Daoy (cell line): ENCODE measurements around the gene ROBO3. TPM values are rescaled to one million over a fixed set of nuclear protein-coding genes. Genes with fewer than 3 reads are reported as not detected.

Source experiments
- DNase-seq: peaks from one replicate; pipeline ENCODE4 v3.0.0-alpha.2; 2015; ENCODE audit warnings: low read depth
- total RNA-seq: library from RNA; depleted of rRNA; stranded (reverse); fragments of >200 nt; shearing (Covaris generic); gene quantifications from 2 replicates; pipeline ENCODE4 v1.2.3, GENCODE V29; 2014

Gene ROBO3
- total RNA-seq, 1 experiment from 2014 or later, result 5.4 TPM

- no peak for DNase-seq
Measured at GRCh38 chr11:124891373-124891861, 26.2 kb downstream of the ROBO3 start.

DNA sequence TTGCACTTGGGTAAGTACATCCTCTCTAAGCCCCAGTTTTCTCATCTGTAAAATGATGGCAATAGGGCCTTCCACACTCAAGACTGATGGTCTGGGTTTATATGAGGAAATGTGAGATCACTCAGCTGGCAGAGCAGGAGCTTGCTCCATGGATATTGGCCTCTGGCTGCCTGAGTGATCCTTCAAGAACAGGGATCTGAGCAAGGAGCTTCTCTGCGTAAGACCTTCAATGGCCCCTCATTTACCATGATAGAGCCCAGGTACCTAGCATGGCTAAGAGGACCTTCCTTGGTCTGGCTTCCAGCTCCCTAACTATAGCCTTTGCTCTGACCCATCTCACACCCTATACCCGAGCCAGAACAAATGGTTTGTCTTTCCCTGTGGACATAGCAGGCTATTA is 26.9 kb downstream of the ROBO3 start:
- DNase-seq, result no peak

DNA sequence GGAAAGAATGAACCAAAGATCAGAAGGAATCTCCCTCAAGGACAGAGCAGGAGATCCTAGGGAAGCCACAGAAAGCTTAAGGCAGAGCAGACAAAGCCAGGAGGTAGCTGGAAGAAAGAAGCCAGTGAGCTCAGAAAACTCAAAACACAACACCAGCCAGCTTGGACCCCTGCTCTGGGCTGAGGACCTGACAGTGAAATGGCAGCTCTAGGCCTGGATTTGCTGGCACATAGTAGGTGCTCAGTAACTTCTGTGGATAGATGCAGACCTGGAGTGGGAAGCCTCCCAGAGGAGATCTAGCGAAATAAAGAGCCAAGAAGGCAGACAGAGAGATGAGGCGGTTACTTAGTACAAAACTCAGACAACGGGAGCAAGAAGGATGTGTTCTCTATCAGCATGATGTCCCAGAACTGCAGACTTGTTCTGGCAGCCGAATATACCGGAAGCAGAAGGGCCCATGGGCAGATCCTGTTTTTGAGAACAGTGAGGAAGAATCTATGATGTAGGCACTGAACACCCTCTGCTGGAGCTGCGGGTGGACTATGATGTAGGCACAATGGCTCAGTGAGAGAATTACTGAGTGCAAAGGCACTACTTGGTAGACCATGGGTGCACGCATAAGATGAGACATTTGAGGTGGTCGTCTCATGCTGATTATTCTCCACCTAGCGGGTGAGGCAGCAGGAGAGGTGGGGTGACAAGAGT is 27.7 kb downstream of the ROBO3 start:
- DNase-seq, result no peak

DNA sequence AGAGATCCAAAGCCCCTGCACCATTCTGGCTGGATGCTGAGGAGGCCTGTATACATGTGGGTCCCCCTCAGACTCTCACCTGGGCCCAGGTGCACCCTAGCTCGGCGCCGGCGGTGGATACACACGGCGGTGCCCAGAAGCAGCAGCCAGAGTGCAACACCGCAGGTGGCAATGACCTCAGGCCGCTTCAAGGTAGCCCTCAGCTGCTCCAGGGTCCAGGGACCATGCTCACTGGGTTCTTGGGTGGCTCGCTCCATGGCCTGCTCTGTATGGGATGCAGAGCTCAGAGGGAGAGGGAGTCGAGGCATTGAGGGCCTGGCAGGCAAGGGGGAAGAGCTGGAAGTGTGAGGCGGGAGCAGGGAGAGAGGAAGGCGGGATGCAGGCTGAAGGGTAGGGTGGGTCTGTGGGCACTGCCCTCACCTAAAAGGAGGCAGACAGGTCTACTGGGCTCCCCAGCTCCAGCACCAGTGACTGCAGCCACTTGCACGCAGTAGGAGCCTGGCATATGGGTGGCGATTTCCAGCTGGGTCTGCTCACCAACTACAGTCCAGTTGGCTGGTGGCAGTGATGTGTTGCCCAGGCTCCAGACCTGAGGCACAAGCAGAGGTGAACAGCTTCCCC is 28.7 kb downstream of the ROBO3 start:
- no peak for DNase-seq

- DNase-seq, result no peak
Measured at GRCh38 chr11:124894606-124895430, 29.6 kb downstream of the ROBO3 start.

GRCh38 chr11:124895471-124895971 is 30.3 kb downstream of the ROBO3 start:
- no peak for DNase-seq

DNA sequence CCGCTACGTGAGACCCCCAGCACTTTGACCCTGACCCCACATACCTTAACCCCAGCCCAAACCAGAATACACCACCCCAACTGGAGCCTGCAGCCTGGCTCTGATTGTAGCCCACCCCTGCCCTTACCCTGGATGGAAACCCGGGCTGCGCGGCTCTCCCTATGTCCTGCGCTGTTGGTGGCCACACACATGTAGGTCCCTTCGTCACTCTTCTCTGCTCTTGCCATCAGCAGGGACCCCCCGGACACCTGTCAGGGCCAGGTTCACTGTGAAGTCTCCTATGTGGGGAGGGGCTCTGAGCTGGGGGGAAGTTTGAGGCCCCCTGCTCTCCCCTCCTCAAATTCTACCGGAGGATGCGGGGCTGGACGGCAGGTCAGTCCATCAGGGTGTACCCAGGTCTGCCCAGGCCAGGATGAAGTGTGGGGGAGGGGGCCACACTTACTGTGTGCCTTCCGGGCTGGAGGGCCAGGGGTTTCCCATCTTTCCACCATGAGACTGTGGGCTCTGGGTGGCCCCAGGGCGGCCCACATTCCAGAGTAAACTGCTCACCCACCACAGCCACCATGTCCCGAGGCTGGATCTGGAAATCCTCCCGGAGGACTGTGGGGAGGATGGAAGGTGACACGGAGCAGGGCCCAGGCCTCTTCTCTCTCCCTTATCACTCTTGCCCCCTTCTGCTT is 31.0 kb downstream of the ROBO3 start:
- peak; percentile 66 for DNase-seq

GRCh38 chr11:124896821-124897391 is 31.7 kb downstream of the ROBO3 start:
- DNase-seq, result no peak

DNA sequence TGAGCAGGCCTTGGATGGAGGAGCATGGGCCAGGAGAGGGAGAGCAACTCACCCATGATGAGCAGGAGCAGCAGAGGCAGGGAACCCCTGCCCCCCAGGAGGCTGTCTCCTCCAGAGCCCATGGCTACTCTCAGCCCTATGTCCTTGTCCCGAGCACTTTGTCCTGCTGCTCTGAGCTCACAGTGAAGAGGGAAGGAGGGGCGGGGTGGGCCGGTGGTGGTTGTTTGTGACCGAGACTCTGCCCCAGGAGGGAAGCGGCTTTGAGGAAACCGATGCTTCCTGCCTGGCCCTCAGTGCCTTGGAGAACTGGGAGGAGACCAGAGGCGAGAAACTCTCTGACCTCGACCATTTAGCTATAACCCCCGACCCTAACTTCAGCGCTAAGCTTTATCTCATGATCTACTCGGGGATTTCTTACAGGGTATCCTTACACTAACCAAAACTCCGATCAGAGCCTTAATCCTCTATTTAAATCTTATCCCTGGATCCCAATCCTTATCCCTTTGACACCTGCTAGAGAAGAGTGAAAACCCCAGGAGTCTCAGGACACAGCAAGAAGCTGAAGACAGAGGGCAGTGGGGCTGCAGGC is 32.5 kb downstream of the ROBO3 start, which contains the start of gene ROBO4:
Gene ROBO4 (minus strand): TSS at position 192 of the 589 bp plus-strand sequence. CDS start 70 bp downstream, at position 122.
- DNase-seq, result no peak

- DNase-seq, result peak; percentile 86
Measured at GRCh38 chr11:124898263-124898680, 33.0 kb downstream of the ROBO3 start.

DNA sequence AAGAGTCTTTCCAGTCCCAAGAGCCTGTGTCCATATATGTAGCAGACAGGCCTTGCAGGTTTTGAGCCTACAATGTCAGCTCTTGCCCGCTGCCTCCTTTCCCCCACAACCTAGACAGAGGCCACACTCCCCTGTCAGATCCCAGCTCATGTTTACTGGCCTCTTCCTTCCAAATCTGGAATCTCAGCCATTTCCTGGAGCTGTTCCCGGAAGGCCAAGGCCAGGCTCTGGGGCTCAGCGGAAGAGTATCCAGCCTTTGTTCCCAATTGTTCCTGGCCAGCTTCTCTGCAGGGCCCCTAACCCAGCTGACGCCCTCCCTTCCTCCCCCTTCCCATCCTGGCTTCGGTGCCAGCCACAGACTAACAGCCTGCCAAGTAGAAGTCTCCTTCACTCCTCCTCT is 33.5 kb downstream of the ROBO3 start:
- peak; percentile 72 for DNase-seq

DNA sequence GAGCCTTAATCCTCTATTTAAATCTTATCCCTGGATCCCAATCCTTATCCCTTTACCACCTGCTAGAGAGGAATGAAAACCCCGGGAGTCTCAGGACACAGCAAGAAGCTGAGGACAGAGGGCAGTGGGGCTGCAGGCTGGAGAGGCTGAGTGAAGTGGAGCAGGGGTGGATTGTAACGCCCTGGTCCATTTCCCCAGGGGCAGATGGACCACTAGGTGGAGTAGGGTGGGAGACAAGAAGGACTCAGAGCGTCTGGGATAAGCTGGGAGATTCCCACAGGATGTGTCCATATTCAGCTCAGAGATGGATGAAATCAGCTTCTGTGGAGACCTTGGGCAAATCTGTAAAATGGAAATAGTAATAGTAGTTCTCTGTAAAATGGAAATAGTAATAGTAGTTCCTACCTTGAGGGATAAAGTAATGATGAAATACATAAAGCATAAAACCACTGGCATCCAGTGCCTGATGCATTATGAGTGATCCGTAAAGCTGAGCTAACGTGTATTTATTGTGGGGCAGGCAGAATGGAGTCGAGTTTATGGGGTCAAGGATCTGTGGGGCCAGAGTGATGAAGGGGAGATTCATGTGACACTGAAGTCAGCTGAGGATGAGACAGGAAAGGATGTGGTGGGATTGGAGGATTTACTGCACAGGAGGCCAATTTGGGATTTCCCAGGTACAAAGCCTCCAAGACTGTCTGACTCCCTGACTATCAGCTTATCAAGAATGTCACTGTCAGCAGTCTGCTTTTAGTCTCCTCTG is 34.3 kb downstream of the ROBO3 start:
- peak; percentile 56 for DNase-seq

DNA sequence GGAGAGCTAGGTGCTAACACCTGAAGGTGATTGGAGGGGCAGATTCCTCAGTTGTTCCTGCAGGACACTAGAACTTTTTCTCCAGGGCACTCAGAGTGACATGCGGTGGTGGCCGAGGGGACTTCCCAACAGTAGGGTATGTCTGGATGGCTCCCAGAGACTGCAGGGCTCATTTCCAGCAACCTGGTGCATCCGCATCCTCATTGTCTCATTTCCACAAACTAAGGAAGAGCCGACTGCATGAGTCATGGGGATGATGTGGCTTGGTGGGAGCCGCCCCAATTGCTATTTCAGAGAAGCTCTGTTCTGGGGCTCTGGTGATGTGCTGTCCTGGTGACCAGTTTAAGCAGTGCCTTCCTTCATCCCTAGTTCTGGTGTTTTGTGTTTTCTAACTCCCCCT is 35.2 kb downstream of the ROBO3 start:
- DNase-seq, result peak; percentile 92

DNA sequence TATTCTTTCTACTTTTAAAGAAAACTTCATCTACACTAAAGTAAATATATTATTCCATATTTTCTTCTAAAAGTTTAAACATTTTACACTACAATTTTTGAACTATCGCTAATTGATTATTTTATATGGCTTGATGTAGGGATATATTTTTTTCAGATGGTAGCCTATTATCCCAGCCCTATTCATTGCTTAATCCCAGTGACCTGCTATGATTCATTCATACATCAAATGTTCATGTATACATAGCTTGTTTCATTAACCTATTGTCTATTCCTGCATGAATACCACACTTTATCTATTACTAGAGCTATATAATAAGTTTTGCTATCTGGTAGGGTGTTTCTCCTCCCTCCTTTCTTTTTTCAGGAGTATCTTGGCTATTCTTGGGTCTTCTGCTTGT is 37.4 kb downstream of the ROBO3 start:
- no peak for DNase-seq

- peak; percentile 27 for DNase-seq
Measured at GRCh38 chr11:124915541-124916369, 50.5 kb downstream of the ROBO3 start.

DNA sequence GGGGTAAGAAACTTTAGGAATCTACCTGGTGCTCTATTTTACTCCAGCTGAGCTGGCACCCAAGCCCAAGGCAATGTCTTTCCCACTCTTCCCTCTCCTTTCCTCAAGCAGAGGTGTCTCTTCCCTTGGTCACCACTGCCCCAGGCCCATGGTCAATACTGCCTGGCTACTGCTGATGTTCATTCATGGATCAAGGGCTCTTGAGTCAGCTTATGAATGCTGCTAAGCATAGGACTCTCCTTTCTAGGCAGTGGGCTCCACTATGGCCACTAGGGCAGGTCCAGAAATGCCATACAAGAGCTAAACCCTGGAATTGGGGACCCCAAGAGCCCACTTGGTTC is 51.1 kb downstream of the ROBO3 start:
- DNase-seq, result no peak

- DNase-seq, result no peak
Measured at GRCh38 chr11:124917115-124917637, 51.9 kb downstream of the ROBO3 start.

- no peak for DNase-seq
Measured at GRCh38 chr11:124918950-124919349, 53.7 kb downstream of the ROBO3 start, which contains the start of gene HEPN1. Gene HEPN1, plus strand, starts transcription at chr11:124919250.

GRCh38 chr11:124919898-124920297 is 54.7 kb downstream of the ROBO3 start:
- DNase-seq, result no peak
